RPMI7951 (cell line): ENCODE data around the gene KRTAP1-3. TPM values are rescaled to one million over a fixed set of nuclear protein-coding genes. Genes with fewer than 3 reads are reported as not detected.
"Not testable (repeated sequence)": the region's sequence is repeated elsewhere in the genome, so short reads cannot be mapped to it uniquely, and the experiment has no call there.

Experiments used
- DNase-seq: peaks from one replicate; pipeline ENCODE4 v3.0.0-alpha.2; 2012; ENCODE audit warnings: low read depth
- total RNA-seq: library from RNA; depleted of rRNA; stranded (reverse); fragments of >200 nt; shearing (Covaris generic); gene quantifications from 2 replicates; pipeline ENCODE4 v1.2.3, GENCODE V29; 2014

The KRTAP1-3 gene
- total RNA-seq, 1 experiment from 2014 or later: not detected

- DNase-seq: not testable (repeated sequence)
Measured at GRCh38 chr17:41054556-41054955, 19.9 kb upstream of the KRTAP1-3 start.

GRCh38 chr17:41054025-41054424 lies 19.4 kb upstream of the KRTAP1-3 start:
- no peak for DNase-seq

GRCh38 chr17:41052566-41052965 lies 17.9 kb upstream of the KRTAP1-3 start:
- DNase-seq: peak; percentile 66

GRCh38 chr17:41049110-41049509 lies 14.4 kb upstream of the KRTAP1-3 start:
- DNase-seq: peak; percentile 90

GRCh38 chr17:41048441-41048840 lies 13.8 kb upstream of the KRTAP1-3 start:
- DNase-seq: peak; percentile 92

GRCh38 chr17:41046735-41047465 lies 12.2 kb upstream of the KRTAP1-3 start, which contains the start of gene KRTAP2-1:
Gene KRTAP2-1, minus strand, starts transcription at chr17:41047316. Its CDS starts 49 bp downstream, at chr17:41047267.
- not testable (repeated sequence) for DNase-seq

GRCh38 chr17:41042953-41043352 lies 8.3 kb upstream of the KRTAP1-3 start:
- DNase-seq: no peak

- peak; percentile 18 for DNase-seq
Measured at GRCh38 chr17:41040783-41041571, 6.3 kb upstream of the KRTAP1-3 start, which contains the start of gene KRTAP1-1. Gene KRTAP1-1, minus strand, starts transcription at chr17:41041450. Its CDS starts 53 bp downstream, at chr17:41041397.

GRCh38 chr17:41037853-41038350 lies 3.2 kb upstream of the KRTAP1-3 start:
- DNase-seq: no peak

- DNase-seq: no peak
Measured at GRCh38 chr17:41029633-41030245, 4.9 kb downstream of the KRTAP1-3 start, which contains the start of gene KRTAP1-4. Gene KRTAP1-4, minus strand, starts transcription at chr17:41030195. Its CDS starts 117 bp downstream, at chr17:41030078.

- peak; percentile 79 for DNase-seq
Measured at GRCh38 chr17:41026715-41027471, 7.8 kb downstream of the KRTAP1-3 start, which contains the start of gene KRTAP1-5. Gene KRTAP1-5, minus strand, starts transcription at chr17:41027208. Its CDS starts 53 bp downstream, at chr17:41027155.

- DNase-seq: no peak
Measured at GRCh38 chr17:41024697-41025096, 10.0 kb downstream of the KRTAP1-3 start.

GRCh38 chr17:41020336-41020735 lies 14.3 kb downstream of the KRTAP1-3 start:
- DNase-seq: no peak

- no peak for DNase-seq
Measured at GRCh38 chr17:41019415-41019814, 15.3 kb downstream of the KRTAP1-3 start.

- DNase-seq: no peak
Measured at GRCh38 chr17:41018541-41018940, 16.1 kb downstream of the KRTAP1-3 start.

- no peak for DNase-seq
Measured at GRCh38 chr17:41016578-41017215, 18.0 kb downstream of the KRTAP1-3 start.

GRCh38 chr17:41015454-41015853 lies 19.2 kb downstream of the KRTAP1-3 start:
- no peak for DNase-seq

GRCh38 chr17:41013606-41014005 lies 21.1 kb downstream of the KRTAP1-3 start:
- DNase-seq: no peak

GRCh38 chr17:41013181-41013580 lies 21.5 kb downstream of the KRTAP1-3 start:
- DNase-seq: peak; percentile 4

- no peak for DNase-seq
Measured at GRCh38 chr17:41012326-41013120, 22.2 kb downstream of the KRTAP1-3 start.
